Measurements from ENCODE around the gene HDAC4.
A peak's percentile ranks its signal among the peaks of the same experiment; 100 is the strongest.

Gene HDAC4

GRCh38 chr2:239230318-239231052, 170.3 kb downstream of the HDAC4 start:
- no peak for DNase-seq

GRCh38 chr2:239229545-239230279, 171.1 kb downstream of the HDAC4 start:
- peak; percentile 29 for DNase-seq

GRCh38 chr2:239227661-239228371, 173.0 kb downstream of the HDAC4 start:
- peak; percentile 23 for DNase-seq

GRCh38 chr2:239226677-239227581, 173.9 kb downstream of the HDAC4 start:
- DNase-seq = no peak

DNA sequence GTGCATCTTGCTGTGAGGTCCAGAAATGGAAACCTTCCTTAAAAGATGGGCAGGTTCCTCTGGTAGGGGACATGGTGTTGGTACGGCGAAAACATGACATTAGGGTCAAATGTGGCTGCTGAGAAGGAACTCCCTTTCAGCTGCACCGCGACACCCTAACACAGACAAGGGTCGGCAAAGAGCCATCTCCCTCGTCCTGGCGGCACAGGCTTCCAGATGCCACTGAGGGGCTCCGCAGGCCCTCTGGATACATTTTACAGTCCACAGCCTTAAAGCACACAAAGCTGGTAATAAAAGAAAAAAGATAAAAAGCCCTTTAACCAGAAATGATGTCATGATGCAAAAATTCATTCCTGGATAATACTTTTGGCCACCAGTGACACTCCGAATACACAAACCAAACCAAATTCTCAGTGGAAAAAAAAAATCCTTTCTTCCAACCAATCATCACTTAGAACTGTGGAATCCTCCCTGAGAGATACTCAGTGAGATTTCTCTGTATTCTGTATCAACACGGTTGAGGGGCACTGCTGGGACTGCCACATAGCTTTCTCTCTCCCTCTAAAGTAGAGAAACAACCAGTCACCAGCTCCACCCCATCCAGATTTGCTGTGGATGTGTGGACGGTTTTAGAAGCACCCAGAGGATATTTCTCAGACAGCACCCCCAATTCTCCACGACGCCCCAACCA, 174.8 kb downstream of the HDAC4 start:
- DNase-seq = peak; percentile 95

- no peak for DNase-seq
Measured at GRCh38 chr2:239225371-239225851, 175.4 kb downstream of the HDAC4 start.

- DNase-seq = no peak
Measured at GRCh38 chr2:239224955-239225354, 175.9 kb downstream of the HDAC4 start.

GRCh38 chr2:239224199-239224570, 176.6 kb downstream of the HDAC4 start:
- DNase-seq = no peak

GRCh38 chr2:239223310-239224198, 177.3 kb downstream of the HDAC4 start:
- peak; percentile 70 for DNase-seq

- DNase-seq = no peak
Measured at GRCh38 chr2:239222706-239223309, 178.0 kb downstream of the HDAC4 start.

DNA sequence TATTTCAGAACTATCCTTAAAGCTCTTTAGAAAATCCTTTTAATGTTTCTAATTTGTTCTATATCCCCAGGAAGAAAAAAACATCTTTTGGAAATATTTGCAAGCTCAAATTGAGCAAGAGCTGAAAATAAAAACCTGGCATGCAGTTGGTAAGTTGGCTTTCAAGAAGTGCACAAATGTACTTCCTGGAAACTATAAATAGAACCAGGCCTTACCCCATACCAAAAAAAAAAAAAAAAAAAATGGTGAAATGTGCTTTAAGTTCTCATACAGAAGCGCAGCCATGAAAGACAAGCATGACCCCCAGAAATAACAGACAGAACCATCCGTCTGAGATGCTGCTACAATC, 178.5 kb downstream of the HDAC4 start:
- peak; percentile 32 for DNase-seq

- no peak for DNase-seq
Measured at GRCh38 chr2:239220981-239221396, 179.8 kb downstream of the HDAC4 start.

GRCh38 chr2:239220341-239220740, 180.5 kb downstream of the HDAC4 start:
- DNase-seq = no peak

GRCh38 chr2:239216614-239217273, 184.1 kb downstream of the HDAC4 start:
- no peak for DNase-seq

DNA sequence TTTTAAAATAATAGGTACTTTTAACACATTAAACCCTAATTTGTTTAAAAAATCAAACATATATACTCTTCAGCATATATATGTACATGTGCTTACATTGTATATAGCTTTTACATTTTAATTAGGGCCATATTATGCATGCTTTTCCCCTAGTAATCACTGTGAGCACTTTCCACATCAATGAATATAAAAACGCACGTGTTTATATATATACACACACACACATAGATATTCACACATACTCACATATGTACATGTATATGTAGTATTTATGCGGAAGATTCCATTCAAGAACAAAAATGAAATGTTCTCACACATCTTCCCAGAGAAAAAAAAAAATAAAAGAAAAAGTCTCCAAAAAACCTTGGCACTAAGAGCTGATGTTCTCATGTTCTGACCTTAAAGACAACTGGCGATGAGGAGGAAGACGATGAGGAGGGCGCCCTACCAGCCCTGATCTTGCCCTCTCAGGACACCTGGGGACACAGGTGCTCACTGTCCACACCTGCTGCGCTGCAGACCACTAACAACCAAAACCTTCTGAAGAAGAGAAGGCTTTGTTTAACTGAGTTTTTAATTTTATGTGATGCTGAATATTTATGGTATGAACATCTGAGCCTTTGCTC, 184.7 kb downstream of the HDAC4 start:
- DNase-seq = no peak

DNA sequence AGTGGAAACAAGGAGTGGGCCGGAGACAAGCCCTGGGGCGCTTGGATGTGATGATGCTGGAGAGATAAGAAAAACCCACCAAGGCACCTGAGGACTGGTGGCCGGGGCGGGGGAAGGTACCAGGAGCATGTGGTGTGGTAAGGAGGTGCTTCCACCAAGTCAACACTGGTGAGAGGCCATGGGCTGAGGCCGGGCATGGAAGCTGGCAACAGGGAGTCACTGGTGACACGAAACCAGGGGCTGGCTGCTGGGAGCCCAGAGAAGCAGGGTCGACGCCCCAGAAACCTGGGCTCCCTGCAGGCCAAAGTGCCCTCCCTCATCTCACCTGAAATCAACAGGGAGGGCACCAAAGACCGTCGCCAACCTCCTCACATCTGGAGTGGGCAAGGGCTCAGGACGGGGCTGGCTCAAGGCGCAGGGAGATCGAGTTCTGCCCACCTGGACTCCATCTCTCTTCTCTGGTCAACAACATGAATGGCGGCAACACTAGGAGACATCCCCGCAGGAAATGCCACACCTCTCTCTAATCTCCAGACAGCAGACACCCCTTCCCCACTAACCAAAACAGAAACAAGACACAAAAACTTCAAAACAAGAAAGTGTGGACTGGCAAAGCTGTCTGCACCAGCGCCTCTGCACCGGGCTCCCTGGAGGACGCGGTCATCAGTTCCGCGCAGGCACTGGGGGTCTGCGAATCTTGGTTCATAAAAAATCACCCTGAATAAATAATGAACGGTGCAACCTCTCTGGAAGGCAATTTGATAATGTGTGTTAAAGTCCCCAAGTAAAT, 185.5 kb downstream of the HDAC4 start:
- no peak for DNase-seq

- no peak for DNase-seq
Measured at GRCh38 chr2:239214725-239215124, 186.1 kb downstream of the HDAC4 start.

GRCh38 chr2:239213643-239214101, 187.1 kb downstream of the HDAC4 start:
- no peak for DNase-seq

Data from fibroblast of skin of back (primary cell).